Measurements from ENCODE around the gene DPP4. TPM values are rescaled to one million over a fixed set of nuclear protein-coding genes. Genes with fewer than 3 reads are reported as not detected.
"Not testable (repeated sequence)": the region's sequence is repeated elsewhere in the genome, so short reads cannot be mapped to it uniquely, and the experiment has no call there.

Gene DPP4
- polyA plus RNA-seq, 1 donor (not counting 4 experiments of a cell fraction or from before 2014, with no cell fraction given) = 1.1 TPM

DNA sequence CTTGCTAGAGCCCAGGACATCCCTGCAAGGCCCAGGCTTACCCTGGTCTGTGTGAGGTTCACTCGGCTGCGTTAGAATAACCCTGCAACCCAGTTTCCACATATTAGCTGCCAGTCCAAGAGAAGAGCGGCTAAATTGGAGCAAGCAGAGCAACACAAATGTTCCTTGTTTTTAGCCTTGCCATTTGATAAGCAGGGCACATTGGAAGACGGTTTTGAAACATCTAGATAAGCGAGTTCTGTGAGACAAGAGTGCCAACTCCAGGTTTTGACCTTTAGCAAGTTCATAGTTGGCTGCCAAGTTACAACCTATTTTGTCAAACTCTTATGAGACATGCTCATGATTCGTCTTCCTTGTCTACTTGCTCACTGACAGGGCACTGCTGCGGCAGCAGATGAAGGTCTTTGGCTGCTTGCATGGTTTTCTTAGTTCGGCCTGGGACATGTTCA, 23.5 kb downstream of the DPP4 start:
- Histone ChIP-seq H3K9me3 (ENCODE audit: control insufficient read depth, low read depth, low read length) (no peaks in the 10 kb centered on the region), H3K9me1 (ENCODE audit: control insufficient read depth, extremely low read depth, insufficient read depth, low read length) (no peaks in the 10 kb centered on the region), H3K36me3 (ENCODE audit: control insufficient read depth in 2 of 2, extremely low read depth in 1 of 2, insufficient read depth in 2 of 2, low read length in 2 of 2) (no peaks in the 10 kb centered on the region), H3K4me2 (ENCODE audit: control insufficient read depth, extremely low read depth, insufficient read depth, low read depth, low read length) (no peak overlapping the region), H3K27me3 (ENCODE audit: control insufficient read depth, extremely low read depth, insufficient read depth, low read length) (no peaks in the 10 kb centered on the region), H3K4me3 (ENCODE audit: control insufficient read depth in 2 of 3, extremely low read depth in 1 of 3, insufficient read depth in 2 of 3, low read depth in 1 of 3, low read length in 3 of 3) (no peak overlapping the region), H2AFZ (ENCODE audit: control insufficient read depth, low read length) (peak overlapping the region; percentile 39), H3K27ac (ENCODE audit: control insufficient read depth, insufficient read depth, low read length) (no peak overlapping the region), H4K20me1 (ENCODE audit: control insufficient read depth, extremely low read depth, insufficient read depth, low read length) (no peaks in the 10 kb centered on the region), H3K79me2 (ENCODE audit: control insufficient read depth, insufficient read depth, low read length) (no peaks in the 10 kb centered on the region), H3K4me1 (ENCODE audit: control insufficient read depth, extremely low read depth, insufficient read depth, low read length) (no peaks in the 10 kb centered on the region), H3K9ac (ENCODE audit: control insufficient read depth, extremely low read depth, insufficient read depth, low read length) (no peak overlapping the region)
- dilution Hi-C loops (cut with MboI; ENCODE audit: extremely low pct_ligation_motif_present, low sequenced_read_pairs) = no loop called here
- DNase-seq (ENCODE audit: low read depth, low spot score) (no peak), FAIRE-seq (peak; percentile 51)
- TF ChIP-seq, protein P1, sequence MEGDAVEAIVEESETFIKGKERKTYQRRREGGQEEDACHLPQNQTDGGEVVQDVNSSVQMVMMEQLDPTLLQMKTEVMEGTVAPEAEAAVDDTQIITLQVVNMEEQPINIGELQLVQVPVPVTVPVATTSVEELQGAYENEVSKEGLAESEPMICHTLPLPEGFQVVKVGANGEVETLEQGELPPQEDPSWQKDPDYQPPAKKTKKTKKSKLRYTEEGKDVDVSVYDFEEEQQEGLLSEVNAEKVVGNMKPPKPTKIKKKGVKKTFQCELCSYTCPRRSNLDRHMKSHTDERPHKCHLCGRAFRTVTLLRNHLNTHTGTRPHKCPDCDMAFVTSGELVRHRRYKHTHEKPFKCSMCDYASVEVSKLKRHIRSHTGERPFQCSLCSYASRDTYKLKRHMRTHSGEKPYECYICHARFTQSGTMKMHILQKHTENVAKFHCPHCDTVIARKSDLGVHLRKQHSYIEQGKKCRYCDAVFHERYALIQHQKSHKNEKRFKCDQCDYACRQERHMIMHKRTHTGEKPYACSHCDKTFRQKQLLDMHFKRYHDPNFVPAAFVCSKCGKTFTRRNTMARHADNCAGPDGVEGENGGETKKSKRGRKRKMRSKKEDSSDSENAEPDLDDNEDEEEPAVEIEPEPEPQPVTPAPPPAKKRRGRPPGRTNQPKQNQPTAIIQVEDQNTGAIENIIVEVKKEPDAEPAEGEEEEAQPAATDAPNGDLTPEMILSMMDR (optimal IDR thresholded peaks at IDR 0.05 in 1 of 3, IDR thresholded peaks at IDR 0.05 in 1 of 3, conservative IDR thresholded peaks at IDR 0.05 in 1 of 3; ENCODE audit: extremely low read depth in 1 of 3, insufficient read depth in 2 of 3, low read length in 3 of 3) = no peak
- no peak for TF ChIP-seq EZH2 (IDR thresholded peaks at IDR 0.05; ENCODE audit: low read length)

DNA sequence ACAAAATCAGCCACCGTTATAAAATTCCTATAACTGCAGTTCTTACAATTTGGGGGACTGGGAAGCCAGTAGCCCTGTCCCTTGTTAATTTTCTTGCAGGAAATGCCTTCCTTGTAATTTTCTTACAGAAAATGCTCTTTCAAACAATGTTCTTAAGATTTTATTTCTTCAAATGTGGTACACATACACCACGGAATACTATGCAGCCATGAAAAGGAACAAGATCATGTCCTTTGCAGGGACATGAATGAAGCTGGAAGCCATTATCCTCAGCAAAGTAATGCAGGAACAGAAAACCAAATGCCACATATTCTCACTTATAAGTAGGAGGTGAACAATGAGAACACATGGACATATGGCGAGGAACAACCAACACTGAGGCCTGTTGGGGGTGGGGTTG, 24.9 kb downstream of the DPP4 start:
- H3K27me3 ChIP-seq (ENCODE audit: control insufficient read depth, extremely low read depth, insufficient read depth, low read length); H4K20me1 ChIP-seq (ENCODE audit: control insufficient read depth, extremely low read depth, insufficient read depth, low read length); H3K4me1 ChIP-seq (ENCODE audit: control insufficient read depth, extremely low read depth, insufficient read depth, low read length); H2AFZ ChIP-seq (ENCODE audit: control insufficient read depth, low read length); H3K9me3 ChIP-seq (ENCODE audit: control insufficient read depth, low read depth, low read length); H3K27ac ChIP-seq (ENCODE audit: control insufficient read depth, insufficient read depth, low read length); FAIRE-seq; H3K4me2 ChIP-seq (ENCODE audit: control insufficient read depth, extremely low read depth, insufficient read depth, low read depth, low read length); H3K9me1 ChIP-seq (ENCODE audit: control insufficient read depth, extremely low read depth, insufficient read depth, low read length); DNase-seq (ENCODE audit: low read depth, low spot score); dilution Hi-C loops (cut with MboI; ENCODE audit: extremely low pct_ligation_motif_present, low sequenced_read_pairs); H3K36me3 ChIP-seq (ENCODE audit: control insufficient read depth in 2 of 2, extremely low read depth in 1 of 2, insufficient read depth in 2 of 2, low read length in 2 of 2); H3K4me3 ChIP-seq (ENCODE audit: control insufficient read depth in 2 of 3, extremely low read depth in 1 of 3, insufficient read depth in 2 of 3, low read depth in 1 of 3, low read length in 3 of 3); H3K9ac ChIP-seq (ENCODE audit: control insufficient read depth, extremely low read depth, insufficient read depth, low read length); H3K79me2 ChIP-seq (ENCODE audit: control insufficient read depth, insufficient read depth, low read length): not testable (repeated sequence)

DNA sequence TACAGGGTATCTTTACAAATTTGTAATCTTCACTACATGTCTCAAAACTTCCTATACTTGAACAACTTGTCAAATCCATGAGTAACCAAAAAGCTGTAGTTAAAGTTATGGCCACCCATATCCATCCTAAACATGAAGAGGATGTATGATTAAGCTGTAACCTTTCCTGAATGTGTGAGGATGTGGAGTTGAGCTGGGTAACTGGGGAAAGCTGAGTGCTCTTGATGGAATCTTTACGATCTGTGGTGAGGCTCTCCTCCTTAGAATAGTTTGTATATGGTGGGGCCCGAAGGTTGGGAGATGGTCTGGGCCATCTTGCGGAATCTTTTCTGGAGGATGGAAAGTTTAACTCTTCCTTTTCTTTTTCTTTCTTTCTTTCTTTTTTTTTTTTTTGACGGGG, 29.4 kb downstream of the DPP4 start:
- TF ChIP-seq EZH2 (IDR thresholded peaks at IDR 0.05; ENCODE audit: low read length) = no peak
- Histone ChIP-seq H2AFZ (ENCODE audit: control insufficient read depth, low read length) (no peak overlapping the region), H3K27ac (ENCODE audit: control insufficient read depth, insufficient read depth, low read length) (no peak overlapping the region), H4K20me1 (ENCODE audit: control insufficient read depth, extremely low read depth, insufficient read depth, low read length) (no peaks in the 10 kb centered on the region), H3K79me2 (ENCODE audit: control insufficient read depth, insufficient read depth, low read length) (no peaks in the 10 kb centered on the region), H3K9ac (ENCODE audit: control insufficient read depth, extremely low read depth, insufficient read depth, low read length) (no peak overlapping the region), H3K36me3 (ENCODE audit: control insufficient read depth in 2 of 2, extremely low read depth in 1 of 2, insufficient read depth in 2 of 2, low read length in 2 of 2) (no peaks in the 10 kb centered on the region), H3K4me2 (ENCODE audit: control insufficient read depth, extremely low read depth, insufficient read depth, low read depth, low read length) (no peak overlapping the region), H3K9me1 (ENCODE audit: control insufficient read depth, extremely low read depth, insufficient read depth, low read length) (no peaks in the 10 kb centered on the region), H3K4me1 (ENCODE audit: control insufficient read depth, extremely low read depth, insufficient read depth, low read length) (no peaks in the 10 kb centered on the region), H3K9me3 (ENCODE audit: control insufficient read depth, low read depth, low read length) (no peaks in the 10 kb centered on the region), H3K4me3 (ENCODE audit: control insufficient read depth in 2 of 3, extremely low read depth in 1 of 3, insufficient read depth in 2 of 3, low read depth in 1 of 3, low read length in 3 of 3) (no peak overlapping the region), H3K27me3 (ENCODE audit: control insufficient read depth, extremely low read depth, insufficient read depth, low read length) (no peaks in the 10 kb centered on the region)
- DNase-seq (ENCODE audit: low read depth, low spot score) (no peak), FAIRE-seq (no peak)
- dilution Hi-C loops (cut with MboI; ENCODE audit: extremely low pct_ligation_motif_present, low sequenced_read_pairs) = no loop called here

All from keratinocyte (primary cell).